GM19452 (cell line): ENCODE measurements around the gene BLTP2.
"Not testable (repeated sequence)": the region's sequence is repeated elsewhere in the genome, so short reads cannot be mapped to it uniquely, and the experiment has no call there.

Experiments used
- ATAC-seq: cut with Tn5 transposase; IDR thresholded peaks from one replicate; pipeline ENCODE4 v1.9.1; 2021; ENCODE audit not compliant: unreplicated experiment

Gene BLTP2

GRCh38 chr17:28644787-28645575, at the start of gene BLTP2:
BLTP2 (minus strand) TSS chr17:28645158; CDS start chr17:28645056, 102 bp downstream.
- ATAC-seq: peak; percentile 92

DNA sequence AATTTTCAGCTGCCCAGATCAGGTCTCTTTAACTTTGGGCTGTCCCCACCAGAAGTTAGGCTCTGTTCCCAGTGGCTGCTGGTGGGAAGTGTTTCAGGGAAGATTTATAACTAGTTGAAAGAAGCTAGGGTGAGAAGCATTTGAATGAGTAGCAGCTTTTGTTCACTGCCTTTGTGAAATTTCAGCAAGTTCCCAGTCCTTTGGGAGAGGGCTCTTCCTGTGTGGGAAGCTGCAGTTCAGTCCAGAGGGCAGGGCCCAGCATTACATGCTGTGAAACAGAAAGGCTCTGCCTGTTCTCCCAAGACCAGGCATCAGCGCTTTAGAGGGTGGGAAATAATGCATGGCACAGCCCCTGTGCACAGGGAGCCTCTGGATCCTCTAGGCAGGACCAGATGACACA, 48.9 kb upstream of the BLTP2 start:
- no peak for ATAC-seq

DNA sequence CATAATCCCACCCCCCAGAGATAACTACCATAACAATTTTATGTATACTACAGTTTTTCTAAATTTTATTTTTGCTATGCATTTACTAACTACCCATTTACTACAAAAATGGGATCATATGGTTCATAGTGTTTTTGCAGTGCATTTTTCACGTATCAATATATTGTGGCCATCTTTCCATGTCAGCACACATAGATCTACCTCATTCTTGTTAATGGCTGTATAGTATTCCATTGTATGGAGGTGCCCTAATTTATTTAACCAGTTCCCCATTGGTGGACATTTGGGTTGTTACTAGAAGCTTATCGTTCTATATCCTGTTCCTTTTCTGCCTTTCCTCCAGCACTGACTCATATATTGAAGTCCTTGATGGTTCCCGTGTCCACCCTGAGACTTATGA, 44.1 kb upstream of the BLTP2 start:
- no peak for ATAC-seq

DNA sequence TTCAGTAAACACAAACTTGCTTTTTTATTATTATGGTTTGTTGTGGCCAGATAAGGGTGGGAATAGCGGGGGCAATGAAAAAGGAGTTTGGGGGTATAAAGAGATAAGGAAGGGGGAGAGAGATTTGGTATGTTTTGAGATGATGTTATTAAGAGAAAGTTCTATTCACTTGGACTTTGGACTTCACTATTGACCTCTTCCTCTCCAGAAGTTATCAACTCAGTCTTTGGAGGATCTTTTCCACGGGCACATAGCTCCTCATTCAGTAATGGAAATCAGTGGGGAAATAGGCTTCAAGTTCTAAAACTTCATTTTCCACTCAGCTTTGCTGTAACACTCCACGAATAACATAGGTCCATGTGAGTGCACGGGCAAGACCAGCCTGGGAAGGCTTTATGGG, 43.5 kb upstream of the BLTP2 start:
- no peak for ATAC-seq

- no peak for ATAC-seq
Measured at GRCh38 chr17:28686296-28686695, 41.3 kb upstream of the BLTP2 start.

DNA sequence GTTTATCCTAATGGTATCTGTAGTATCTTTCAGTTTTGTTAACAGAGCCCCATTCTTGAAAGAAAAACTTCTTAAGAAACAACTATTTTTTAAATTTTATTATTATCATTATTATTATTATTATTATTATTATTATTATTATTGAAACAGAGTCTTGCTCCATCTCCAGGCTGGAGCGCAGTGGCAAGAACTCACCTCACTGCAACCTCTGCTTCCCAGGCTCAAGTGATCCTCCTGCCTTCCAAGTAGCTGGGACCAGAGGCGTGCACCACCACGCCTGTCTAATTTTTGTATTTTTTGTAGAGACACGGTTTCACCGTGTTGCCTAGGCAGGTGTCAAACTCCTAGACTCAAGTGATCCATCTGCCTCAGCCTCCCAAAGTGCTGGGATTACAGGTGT, 40.4 kb upstream of the BLTP2 start:
- ATAC-seq: no peak

- ATAC-seq: no peak
Measured at GRCh38 chr17:28684963-28685362, 40.0 kb upstream of the BLTP2 start.

- ATAC-seq: no peak
Measured at GRCh38 chr17:28682655-28683054, 37.7 kb upstream of the BLTP2 start.

DNA sequence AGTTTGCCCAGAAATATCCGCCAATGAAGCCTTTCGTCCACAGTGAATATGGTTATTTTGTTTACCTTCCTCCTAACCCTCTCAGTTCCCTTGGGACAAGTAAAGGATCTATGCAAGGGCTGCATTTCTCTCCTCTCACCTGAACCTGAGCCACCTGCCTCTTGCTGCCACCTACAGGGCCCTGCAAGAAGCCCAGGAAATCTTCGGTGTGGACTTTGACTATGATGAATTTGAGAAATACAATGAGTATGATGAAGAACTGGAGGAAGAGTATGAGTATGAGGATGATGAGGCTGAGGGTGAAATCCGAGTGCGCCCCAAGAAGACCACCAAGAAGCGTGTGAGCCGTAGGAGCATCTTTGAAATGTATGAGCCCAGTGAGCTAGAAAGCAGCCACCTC, 31.0 kb upstream of the BLTP2 start:
- no peak for ATAC-seq

- no peak for ATAC-seq
Measured at GRCh38 chr17:28675490-28675889, 30.5 kb upstream of the BLTP2 start.

- no peak for ATAC-seq
Measured at GRCh38 chr17:28669918-28670317, 25.0 kb upstream of the BLTP2 start.

- no peak for ATAC-seq
Measured at GRCh38 chr17:28667870-28668269, 22.9 kb upstream of the BLTP2 start.

- ATAC-seq: no peak
Measured at GRCh38 chr17:28665994-28666393, 21.0 kb upstream of the BLTP2 start.

DNA sequence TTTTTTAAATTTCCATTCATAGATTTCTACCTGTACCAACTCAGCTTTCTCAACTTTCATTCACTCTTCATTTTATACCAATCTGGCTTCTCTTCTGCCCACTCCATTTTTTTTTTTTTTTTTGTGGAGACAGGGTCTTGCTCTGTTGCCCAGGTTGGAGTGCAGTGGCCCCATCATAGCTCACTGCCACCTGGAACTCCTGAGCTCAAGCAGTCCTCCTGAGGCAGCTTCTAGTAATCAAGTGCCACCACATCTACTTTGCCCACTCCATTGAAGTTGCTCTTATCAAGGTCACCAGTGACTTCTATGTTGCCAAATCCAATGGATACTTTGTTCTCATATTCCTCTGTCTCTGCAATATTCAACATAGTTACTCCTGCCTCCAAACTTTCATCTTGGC, 18.8 kb upstream of the BLTP2 start:
- no peak for ATAC-seq

- ATAC-seq: no peak
Measured at GRCh38 chr17:28662527-28662829, 17.5 kb upstream of the BLTP2 start.

- ATAC-seq: peak; percentile 82
Measured at GRCh38 chr17:28661635-28662526, 16.9 kb upstream of the BLTP2 start, which contains the start of the genes SDF2 and SUPT6H. SDF2 (minus strand) TSS chr17:28661906; CDS start chr17:28661876, 30 bp downstream. SUPT6H (plus strand) TSS chr17:28662205; CDS start chr17:28673402, 11,197 bp downstream.

GRCh38 chr17:28659497-28659881, 14.5 kb upstream of the BLTP2 start:
- not testable (repeated sequence) for ATAC-seq

GRCh38 chr17:28658766-28659496, 14.0 kb upstream of the BLTP2 start:
- not testable (repeated sequence) for ATAC-seq

- not testable (repeated sequence) for ATAC-seq
Measured at GRCh38 chr17:28658342-28658741, 13.4 kb upstream of the BLTP2 start.

DNA sequence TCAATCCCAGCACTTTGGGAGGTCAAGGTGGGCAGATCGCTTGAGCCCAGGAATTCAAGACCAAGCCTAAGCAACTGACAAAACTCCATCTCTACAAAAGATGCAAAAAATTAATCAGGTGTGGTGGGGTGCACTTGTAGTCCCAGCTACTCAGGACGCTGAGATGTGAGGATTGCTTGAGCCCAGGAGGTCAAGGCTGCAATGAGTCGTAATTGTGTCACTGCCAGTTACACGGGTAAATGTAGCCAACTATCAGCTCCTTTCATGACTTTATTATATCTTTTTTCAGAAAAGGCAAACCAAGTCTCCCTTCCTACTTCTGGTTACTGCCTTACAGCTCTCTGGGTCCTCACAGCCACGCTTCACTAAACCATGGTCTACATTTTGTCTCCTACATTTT, 12.8 kb upstream of the BLTP2 start:
- ATAC-seq: no peak

GRCh38 chr17:28655160-28655559, 10.2 kb upstream of the BLTP2 start:
- ATAC-seq: no peak
